ENCODE measurements around the gene TIAM1.

The TIAM1 gene

GRCh38 chr21:31132574-31133242, 211.4 kb downstream of the TIAM1 start:
- peak overlapping the region; percentile 37 for H3K4me3 ChIP-seq (ENCODE audit: low read length)
- peak; percentile 99 for DNase-seq (ENCODE audit: low read depth, low spot score)

- H3K4me3 ChIP-seq (ENCODE audit: low read length), result no peak overlapping the region
- no peak for DNase-seq (ENCODE audit: low read depth, low spot score)
Observed at GRCh38 chr21:31130821-31131220, 213.2 kb downstream of the TIAM1 start.

GRCh38 chr21:31128234-31128633, 215.8 kb downstream of the TIAM1 start:
- no peak for DNase-seq (ENCODE audit: low read depth, low spot score)
- no peak overlapping the region for H3K4me3 ChIP-seq (ENCODE audit: low read length)

- H3K4me3 ChIP-seq (ENCODE audit: low read length), result no peak overlapping the region
- DNase-seq (ENCODE audit: low read depth, low spot score), result no peak
Observed at GRCh38 chr21:31124010-31124409, 220.1 kb downstream of the TIAM1 start.

- no peak for DNase-seq (ENCODE audit: low read depth, low spot score)
- H3K4me3 ChIP-seq (ENCODE audit: low read length), result no peak overlapping the region
Observed at GRCh38 chr21:31119199-31119598, 224.9 kb downstream of the TIAM1 start.

- no peak for DNase-seq (ENCODE audit: low read depth, low spot score)
- H3K4me3 ChIP-seq (ENCODE audit: low read length), result no peak overlapping the region
Observed at GRCh38 chr21:31117128-31117916, 226.7 kb downstream of the TIAM1 start.

GRCh38 chr21:31115249-31115648, 228.8 kb downstream of the TIAM1 start:
- DNase-seq (ENCODE audit: low read depth, low spot score), result no peak

GRCh38 chr21:31111093-31111492, 233.0 kb downstream of the TIAM1 start:
- no peak for DNase-seq (ENCODE audit: low read depth, low spot score)
- no peak overlapping the region for H3K4me3 ChIP-seq (ENCODE audit: low read length)

More at GRCh38 chr21:31115249-31115648, 228.8 kb downstream of the TIAM1 start:
- H3K4me3 ChIP-seq (ENCODE audit: low read length), result no peak overlapping the region

GRCh38 chr21:31110430-31110829, 233.6 kb downstream of the TIAM1 start:
- H3K4me3 ChIP-seq (ENCODE audit: low read length), result no peak overlapping the region
- no peak for DNase-seq (ENCODE audit: low read depth, low spot score)

- DNase-seq (ENCODE audit: low read depth, low spot score), result no peak
- no peak overlapping the region for H3K4me3 ChIP-seq (ENCODE audit: low read length)
Observed at GRCh38 chr21:31107871-31108270, 236.2 kb downstream of the TIAM1 start.

GRCh38 chr21:31107176-31107785, 236.8 kb downstream of the TIAM1 start:
- H3K4me3 ChIP-seq (ENCODE audit: low read length), result no peak overlapping the region
- DNase-seq (ENCODE audit: low read depth, low spot score), result no peak

- no peak for DNase-seq (ENCODE audit: low read depth, low spot score)
- H3K4me3 ChIP-seq (ENCODE audit: low read length), result no peak overlapping the region
Observed at GRCh38 chr21:31103571-31104265, 240.3 kb downstream of the TIAM1 start.

GRCh38 chr21:31103163-31103562, 240.9 kb downstream of the TIAM1 start:
- no peak overlapping the region for H3K4me3 ChIP-seq (ENCODE audit: low read length)
- DNase-seq (ENCODE audit: low read depth, low spot score), result no peak

GRCh38 chr21:31099122-31099521, 244.9 kb downstream of the TIAM1 start:
- no peak for DNase-seq (ENCODE audit: low read depth, low spot score)

GRCh38 chr21:31098576-31099005, 245.5 kb downstream of the TIAM1 start:
- DNase-seq (ENCODE audit: low read depth, low spot score), result peak; percentile 28
- H3K4me3 ChIP-seq (ENCODE audit: low read length), result no peak overlapping the region

More at GRCh38 chr21:31099122-31099521, 244.9 kb downstream of the TIAM1 start:
- H3K4me3 ChIP-seq (ENCODE audit: low read length), result no peak overlapping the region

GRCh38 chr21:31092832-31093625, 251.0 kb downstream of the TIAM1 start:
- no peak overlapping the region for H3K4me3 ChIP-seq (ENCODE audit: low read length)
- no peak for DNase-seq (ENCODE audit: low read depth, low spot score)

GRCh38 chr21:31090376-31090775, 253.7 kb downstream of the TIAM1 start:
- no peak for DNase-seq (ENCODE audit: low read depth, low spot score)
- no peak overlapping the region for H3K4me3 ChIP-seq (ENCODE audit: low read length)

- no peak for DNase-seq (ENCODE audit: low read depth, low spot score)
- no peak overlapping the region for H3K4me3 ChIP-seq (ENCODE audit: low read length)
Observed at GRCh38 chr21:31088474-31088751, 255.6 kb downstream of the TIAM1 start.

All from Jurkat, Clone E6-1 (cell line).